ENCODE data around the gene PLD4. TPM values are rescaled to one million over a fixed set of nuclear protein-coding genes. Genes with fewer than 3 reads are reported as not detected.

Gene PLD4, protein sequence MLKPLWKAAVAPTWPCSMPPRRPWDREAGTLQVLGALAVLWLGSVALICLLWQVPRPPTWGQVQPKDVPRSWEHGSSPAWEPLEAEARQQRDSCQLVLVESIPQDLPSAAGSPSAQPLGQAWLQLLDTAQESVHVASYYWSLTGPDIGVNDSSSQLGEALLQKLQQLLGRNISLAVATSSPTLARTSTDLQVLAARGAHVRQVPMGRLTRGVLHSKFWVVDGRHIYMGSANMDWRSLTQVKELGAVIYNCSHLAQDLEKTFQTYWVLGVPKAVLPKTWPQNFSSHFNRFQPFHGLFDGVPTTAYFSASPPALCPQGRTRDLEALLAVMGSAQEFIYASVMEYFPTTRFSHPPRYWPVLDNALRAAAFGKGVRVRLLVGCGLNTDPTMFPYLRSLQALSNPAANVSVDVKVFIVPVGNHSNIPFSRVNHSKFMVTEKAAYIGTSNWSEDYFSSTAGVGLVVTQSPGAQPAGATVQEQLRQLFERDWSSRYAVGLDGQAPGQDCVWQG
- 0.10 and 0.21 TPM in 2 replicates for total RNA-seq

DNA sequence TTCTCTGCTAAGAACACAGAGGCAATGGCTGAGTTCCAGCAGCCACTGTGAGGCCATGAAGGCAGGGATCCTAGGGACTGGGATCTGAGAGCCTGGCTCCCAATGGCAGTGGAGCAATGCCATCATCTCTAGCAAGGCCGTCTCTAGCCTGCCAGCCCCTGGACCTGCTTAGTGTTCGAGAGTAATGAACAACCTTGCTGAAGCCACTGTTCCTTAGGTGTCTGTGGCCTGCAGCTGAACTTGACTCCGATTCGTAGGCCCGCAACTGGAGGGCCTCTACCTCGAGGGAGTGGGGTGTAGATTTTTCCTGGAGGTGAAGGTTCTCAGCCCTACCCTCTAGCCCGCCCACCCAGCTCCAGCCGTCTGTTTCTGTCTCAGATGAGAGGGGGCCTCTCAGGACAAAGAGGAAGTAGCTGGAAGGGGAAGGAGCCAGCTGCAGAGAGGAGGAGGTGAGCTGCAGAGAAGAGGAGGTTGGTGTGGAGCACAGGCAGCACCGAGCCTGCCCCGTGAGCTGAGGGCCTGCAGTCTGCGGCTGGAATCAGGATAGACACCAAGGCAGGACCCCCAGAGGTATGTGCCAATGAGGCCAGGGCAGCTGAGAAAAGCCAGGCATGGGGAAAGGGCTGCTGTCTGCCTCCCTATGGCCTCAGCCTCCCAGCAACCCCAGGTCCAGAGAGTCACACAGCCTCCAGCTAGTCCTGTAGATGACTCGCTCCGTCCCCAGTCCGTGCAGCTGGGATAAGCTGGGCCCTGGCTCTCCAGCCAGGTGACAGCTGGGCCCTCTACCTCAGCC lies at the start of gene PLD4:
PLD4 (plus strand) TSS at position 459 of the 793 bp plus-strand sequence. CDS start 2,262 bp downstream, outside the sequence.
- Mint-ChIP-seq H3K9me3 (peaks cover 5% of the 10 kb centered on the region), H3K36me3 (ENCODE audit: low read depth) (no peaks in the 10 kb centered on the region), H3K4me1 (ENCODE audit: low read depth) (no peaks in the 10 kb centered on the region), H3K27me3 (ENCODE audit: insufficient read depth) (peaks cover 5% of the 10 kb centered on the region), H3K27ac (no peak within 1 kb of the TSS), H3K4me3 (no peak within 1 kb of the TSS)
- no peak for DNase-seq (ENCODE audit: low spot score)
- intact Hi-C loops (cut with micrococcal nuclease): loop anchor here (1.0 kb wide), 1 partner anchor 19 kb away; no protein-coding TSS in a partner anchor

DNA sequence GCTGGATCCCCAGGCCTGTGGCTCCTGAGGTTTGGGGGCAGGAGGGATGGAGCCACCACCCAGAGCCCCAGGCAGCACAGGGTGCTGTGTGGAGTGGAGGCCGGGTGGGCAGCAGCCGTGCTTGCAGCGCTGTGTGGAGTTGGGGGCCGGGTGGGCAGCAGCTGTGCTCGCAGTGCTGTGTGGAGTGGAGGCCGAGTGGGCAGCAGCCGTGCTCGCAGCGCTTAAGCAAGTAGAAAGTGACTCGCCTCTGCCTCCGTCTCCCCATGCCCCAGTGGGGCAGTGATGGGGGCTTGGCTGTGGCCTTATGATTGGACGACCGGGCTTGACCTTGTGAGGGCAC lies 49.3 kb upstream of the PLD4 start:
- no peaks in the 10 kb centered on the region for H3K27me3 Mint-ChIP-seq (ENCODE audit: insufficient read depth)
- H3K27ac Mint-ChIP-seq: no peak overlapping the region
- H3K9me3 Mint-ChIP-seq: no peaks in the 10 kb centered on the region
- intact Hi-C loops (cut with micrococcal nuclease): no loop called here
- no peak overlapping the region for H3K4me3 Mint-ChIP-seq
- DNase-seq (ENCODE audit: low spot score): no peak
- H3K36me3 Mint-ChIP-seq (ENCODE audit: low read depth): no peaks in the 10 kb centered on the region
- peaks cover 7% of the 10 kb centered on the region for H3K4me1 Mint-ChIP-seq (ENCODE audit: low read depth)

DNA sequence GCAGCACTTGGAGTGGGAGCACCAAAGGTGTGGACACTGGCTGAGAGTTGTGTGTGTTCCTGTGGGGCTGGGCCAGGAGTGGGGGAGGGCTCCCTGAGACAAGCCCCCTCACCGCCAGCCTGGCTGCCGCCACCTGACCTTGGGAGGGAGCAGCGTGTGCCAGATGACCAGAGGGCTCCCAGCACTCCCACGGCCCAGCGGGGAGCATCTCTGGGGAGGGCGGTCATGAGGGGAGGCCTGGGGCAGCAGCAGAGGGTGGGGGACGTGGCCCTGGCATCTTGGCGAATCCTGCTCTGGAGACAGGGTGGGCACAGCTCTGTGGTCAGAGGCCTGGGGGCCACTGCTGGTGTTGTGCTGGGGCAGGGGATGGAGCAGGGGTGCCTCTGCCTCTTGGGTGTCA lies 48.9 kb upstream of the PLD4 start:
- Mint-ChIP-seq H3K27me3 (ENCODE audit: insufficient read depth) (no peaks in the 10 kb centered on the region), H3K4me1 (ENCODE audit: low read depth) (peaks cover 7% of the 10 kb centered on the region), H3K9me3 (no peaks in the 10 kb centered on the region), H3K27ac (no peak overlapping the region), H3K4me3 (no peak overlapping the region), H3K36me3 (ENCODE audit: low read depth) (no peaks in the 10 kb centered on the region)
- intact Hi-C loops (cut with micrococcal nuclease): loop anchor here (1.0 kb wide), 3 partner anchors 11 to 108 kb away; partner anchors contain the start of gene CEP170B
- no peak for DNase-seq (ENCODE audit: low spot score)

DNA sequence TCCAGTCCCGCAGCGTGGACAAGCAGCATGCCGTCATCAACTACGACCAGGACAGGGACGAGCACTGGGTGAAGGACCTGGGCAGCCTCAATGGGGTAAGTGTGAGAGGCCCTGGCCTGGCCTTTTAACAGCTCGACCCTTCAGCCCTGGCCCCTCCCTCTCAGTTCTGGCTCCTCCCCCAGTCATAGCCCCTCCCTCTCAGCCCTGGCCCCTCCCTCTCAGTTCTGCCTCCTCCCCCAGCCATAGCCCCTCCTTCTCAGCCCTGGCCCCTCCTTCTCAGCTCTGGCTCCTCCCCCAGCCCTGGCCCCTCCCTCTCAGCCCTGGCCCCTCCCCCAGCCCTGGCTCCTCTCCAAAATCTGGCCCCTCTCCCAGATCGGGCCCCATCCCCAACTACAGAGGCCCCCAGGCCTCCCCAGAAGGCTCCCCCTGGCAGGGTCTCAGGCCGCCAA lies 48.4 kb upstream of the PLD4 start:
- Mint-ChIP-seq H3K36me3 (ENCODE audit: low read depth) (no peaks in the 10 kb centered on the region), H3K9me3 (no peaks in the 10 kb centered on the region), H3K4me1 (ENCODE audit: low read depth) (peaks cover 7% of the 10 kb centered on the region), H3K27ac (no peak overlapping the region), H3K27me3 (ENCODE audit: insufficient read depth) (no peaks in the 10 kb centered on the region), H3K4me3 (no peak overlapping the region)
- peak; percentile 21 for DNase-seq (ENCODE audit: low spot score)
- intact Hi-C loops (cut with micrococcal nuclease): loop anchor here (1.0 kb wide), 3 partner anchors 11 to 108 kb away; partner anchors contain the start of gene CEP170B

DNA sequence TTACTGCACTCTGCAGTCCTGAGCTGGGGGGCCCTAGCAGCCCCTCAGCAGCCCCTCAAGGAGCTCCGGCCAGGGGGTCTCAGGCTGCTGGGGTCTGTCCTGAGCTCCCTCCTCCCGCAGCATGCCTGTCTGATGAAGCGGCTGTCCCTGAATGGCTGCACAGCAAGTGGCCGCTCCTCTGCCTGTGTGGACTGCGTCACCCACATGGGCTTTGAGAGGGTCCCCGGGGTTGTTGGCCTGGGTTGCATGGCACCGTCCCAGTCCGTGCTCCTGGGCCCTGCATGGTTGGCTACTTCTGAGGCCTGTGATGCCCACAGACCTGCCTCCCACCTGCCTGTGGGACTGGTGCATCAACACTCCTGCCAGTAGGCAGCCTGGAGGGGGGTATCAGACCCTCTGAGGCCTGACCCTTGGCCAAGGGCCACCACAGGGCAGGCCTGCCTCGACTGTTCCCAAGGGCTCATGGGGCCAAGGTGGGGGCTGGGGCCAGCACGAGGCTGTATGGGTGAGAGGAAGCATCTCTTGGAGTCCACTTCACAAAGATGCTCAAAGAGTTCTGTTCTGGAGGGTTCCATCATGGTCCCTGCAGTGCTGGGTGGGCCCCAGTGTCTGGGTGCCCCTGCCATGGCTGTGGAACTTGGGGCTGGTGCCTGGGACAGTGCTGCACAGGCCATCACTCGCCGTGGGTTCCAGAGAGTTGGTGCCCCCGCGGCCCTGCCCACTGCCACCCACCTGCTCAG lies 47.4 kb upstream of the PLD4 start:
- Mint-ChIP-seq H3K4me1 (ENCODE audit: low read depth) (peaks cover 6% of the 10 kb centered on the region), H3K36me3 (ENCODE audit: low read depth) (no peaks in the 10 kb centered on the region), H3K27me3 (ENCODE audit: insufficient read depth) (no peaks in the 10 kb centered on the region), H3K4me3 (no peak overlapping the region), H3K27ac (no peak overlapping the region), H3K9me3 (no peaks in the 10 kb centered on the region)
- no peak for DNase-seq (ENCODE audit: low spot score)
- intact Hi-C loops (cut with micrococcal nuclease): no loop called here

DNA sequence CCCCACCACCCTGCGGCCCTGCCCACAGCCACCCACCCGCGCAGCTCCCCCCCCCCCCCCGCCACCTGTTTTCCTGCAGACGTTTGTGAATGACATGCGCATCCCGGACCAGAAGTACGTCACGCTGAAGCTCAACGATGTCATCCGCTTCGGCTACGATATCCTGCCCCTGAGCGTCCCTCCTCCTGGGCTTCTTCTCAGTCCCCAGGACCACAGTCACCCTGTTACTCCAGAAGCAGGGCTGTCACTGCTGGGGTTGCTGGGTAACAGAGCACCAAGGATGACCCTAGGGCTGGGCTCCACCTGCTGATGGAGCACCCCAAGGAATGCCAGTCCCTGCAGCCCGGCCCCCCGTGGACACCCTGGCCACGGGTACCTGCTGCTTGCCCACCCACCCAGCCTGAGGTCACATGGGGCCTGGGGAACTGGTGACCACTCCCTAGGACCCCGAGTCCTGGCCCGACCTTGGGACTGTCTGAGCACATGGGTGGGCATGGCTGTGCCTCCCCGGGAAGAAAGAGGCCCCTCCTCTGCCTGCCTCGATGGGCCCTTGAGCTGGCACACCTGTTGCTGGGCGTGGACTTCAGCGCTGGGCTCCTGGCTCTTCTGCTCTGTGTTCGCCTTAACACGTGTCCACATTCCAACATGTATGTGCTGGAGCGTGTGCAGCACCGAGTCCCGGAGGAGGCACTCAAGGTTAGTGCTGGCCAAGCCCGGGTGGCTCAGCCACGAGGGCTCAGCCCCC lies 46.7 kb upstream of the PLD4 start:
- Mint-ChIP-seq H3K9me3 (no peaks in the 10 kb centered on the region), H3K27ac (no peak overlapping the region), H3K36me3 (ENCODE audit: low read depth) (no peaks in the 10 kb centered on the region), H3K4me1 (ENCODE audit: low read depth) (no peaks in the 10 kb centered on the region), H3K27me3 (ENCODE audit: insufficient read depth) (no peaks in the 10 kb centered on the region), H3K4me3 (no peak overlapping the region)
- DNase-seq (ENCODE audit: low spot score): no peak
- intact Hi-C loops (cut with micrococcal nuclease): no loop called here

DNA sequence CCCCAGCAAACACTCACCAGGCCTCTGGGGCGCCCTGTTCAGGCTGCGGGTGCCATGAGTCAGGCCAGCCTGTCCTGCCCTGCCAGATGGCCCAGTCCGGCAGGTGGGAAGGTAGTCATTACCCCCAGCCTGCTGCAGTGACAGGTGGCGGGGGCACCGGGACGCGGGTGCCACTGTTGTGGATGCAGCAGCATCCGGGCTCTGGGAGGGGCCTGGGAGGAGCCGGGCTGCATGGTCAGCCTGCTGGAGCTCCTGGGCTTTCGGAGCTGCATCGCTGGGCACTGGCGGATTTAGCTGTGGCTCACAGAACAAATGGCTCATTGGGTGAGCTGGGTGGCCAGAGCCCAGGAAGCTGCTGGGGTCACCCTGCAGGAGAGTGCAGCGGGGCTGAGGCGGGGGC lies 46.1 kb upstream of the PLD4 start:
- H3K9me3 Mint-ChIP-seq: no peaks in the 10 kb centered on the region
- no peaks in the 10 kb centered on the region for H3K4me1 Mint-ChIP-seq (ENCODE audit: low read depth)
- intact Hi-C loops (cut with micrococcal nuclease): no loop called here
- no peaks in the 10 kb centered on the region for H3K27me3 Mint-ChIP-seq (ENCODE audit: insufficient read depth)
- DNase-seq (ENCODE audit: low spot score): no peak
- no peaks in the 10 kb centered on the region for H3K36me3 Mint-ChIP-seq (ENCODE audit: low read depth)
- H3K27ac Mint-ChIP-seq: no peak overlapping the region
- no peak overlapping the region for H3K4me3 Mint-ChIP-seq

DNA sequence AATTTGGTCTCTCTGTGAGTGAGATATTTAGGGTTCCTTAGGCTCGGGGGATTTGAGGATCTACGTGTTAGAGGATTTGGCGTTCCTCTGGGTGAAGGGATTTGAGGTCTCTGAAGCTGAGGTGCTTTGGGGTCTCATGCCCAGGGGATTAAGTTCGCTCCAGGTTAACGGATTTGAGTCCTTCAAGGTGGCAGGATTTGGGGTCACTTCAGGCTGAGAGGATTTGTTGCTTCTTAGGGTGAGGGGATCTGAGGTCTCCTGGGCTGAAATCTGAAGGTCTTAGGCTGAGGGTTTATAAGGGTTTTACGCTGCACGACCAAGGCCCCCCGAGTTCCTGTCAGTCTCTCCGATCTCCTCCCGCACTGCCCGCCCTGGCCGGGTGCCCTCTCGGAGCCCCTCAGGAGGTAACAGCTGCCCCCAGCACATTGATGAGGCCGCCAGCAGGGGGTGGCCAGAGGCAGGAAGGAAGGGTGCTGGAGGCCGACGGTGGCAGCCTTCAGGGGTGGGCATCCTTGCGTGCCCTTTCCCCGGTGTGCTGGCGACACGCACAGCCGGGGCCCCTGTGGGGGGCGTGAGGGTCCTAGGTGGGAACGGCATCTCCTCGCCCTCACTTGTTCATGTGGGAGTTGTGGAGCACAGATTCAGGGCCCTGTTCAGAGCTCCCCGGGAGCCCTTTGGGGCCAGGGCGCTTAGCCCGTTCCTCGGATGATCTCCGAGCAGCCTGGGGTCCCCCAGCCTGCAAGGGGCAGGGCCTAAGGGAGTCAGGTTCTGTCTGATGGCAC lies 45.3 kb upstream of the PLD4 start:
- DNase-seq (ENCODE audit: low spot score): no peak
- intact Hi-C loops (cut with micrococcal nuclease): no loop called here
- no peaks in the 10 kb centered on the region for H3K27me3 Mint-ChIP-seq (ENCODE audit: insufficient read depth)
- no peak overlapping the region for H3K4me3 Mint-ChIP-seq
- no peaks in the 10 kb centered on the region for H3K9me3 Mint-ChIP-seq
- H3K4me1 Mint-ChIP-seq (ENCODE audit: low read depth): no peaks in the 10 kb centered on the region
- H3K36me3 Mint-ChIP-seq (ENCODE audit: low read depth): no peaks in the 10 kb centered on the region
- no peak overlapping the region for H3K27ac Mint-ChIP-seq

DNA sequence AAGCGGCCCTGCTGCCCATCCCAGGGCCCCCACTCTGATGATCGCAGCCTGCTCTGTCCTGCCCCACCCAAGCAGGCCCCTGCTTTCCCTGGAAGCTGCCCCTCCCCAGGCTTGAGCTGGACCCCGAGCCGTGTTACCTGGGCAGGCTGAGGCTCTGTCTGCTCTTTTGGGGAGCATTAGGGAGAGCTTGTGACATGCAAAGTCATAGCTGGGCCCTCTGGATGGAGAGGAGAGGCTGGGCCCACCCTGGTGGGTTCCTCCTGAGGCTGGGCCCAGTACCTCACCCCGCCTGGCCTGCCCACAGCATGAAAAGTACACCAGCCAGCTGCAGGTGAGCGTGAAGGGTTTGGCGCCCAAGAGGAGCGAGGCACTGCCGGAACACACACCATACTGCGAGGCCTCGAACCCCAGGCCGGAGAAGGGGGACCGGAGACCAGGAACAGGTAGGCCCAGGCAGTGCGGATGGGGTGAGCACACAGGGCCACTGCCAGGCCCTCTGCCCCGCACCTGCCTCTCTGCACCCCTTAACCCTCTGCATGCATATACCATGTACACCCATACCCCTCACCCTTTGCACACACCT lies 44.6 kb upstream of the PLD4 start:
- H3K4me3 Mint-ChIP-seq: no peak overlapping the region
- intact Hi-C loops (cut with micrococcal nuclease): no loop called here
- no peaks in the 10 kb centered on the region for H3K9me3 Mint-ChIP-seq

DNA sequence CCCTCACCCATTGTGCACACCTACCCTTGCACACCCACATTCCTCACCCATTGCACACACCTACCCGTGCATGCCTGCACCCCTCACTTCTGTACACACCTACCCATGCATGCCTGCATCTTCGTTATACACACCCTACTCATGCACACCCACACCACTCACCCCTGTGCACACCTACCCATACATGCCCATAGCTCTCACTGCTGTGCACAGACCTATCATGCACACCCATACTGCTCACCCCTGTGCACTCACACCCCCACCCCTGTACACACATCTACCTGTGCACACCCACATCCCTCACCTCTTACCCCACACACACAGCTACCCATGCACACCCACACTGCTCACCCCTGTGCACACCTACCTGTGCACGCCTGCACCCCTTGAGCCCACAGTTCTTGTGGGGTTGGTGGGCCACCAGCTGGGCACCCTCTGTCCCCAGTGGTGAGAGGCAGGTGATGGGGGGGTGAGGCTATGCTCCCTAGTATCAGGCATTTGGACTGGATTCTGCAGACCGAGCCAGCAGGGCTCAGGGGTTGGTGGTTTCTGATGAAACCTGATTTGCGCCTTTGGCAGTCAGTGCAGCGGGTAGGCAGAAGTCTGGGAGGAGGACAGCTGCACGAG lies 44.0 kb upstream of the PLD4 start:
- Mint-ChIP-seq H3K9me3 (no peaks in the 10 kb centered on the region), H3K4me1 (ENCODE audit: low read depth) (no peaks in the 10 kb centered on the region), H3K4me3 (no peak overlapping the region), H3K27ac (no peak overlapping the region), H3K36me3 (ENCODE audit: low read depth) (no peaks in the 10 kb centered on the region), H3K27me3 (ENCODE audit: insufficient read depth) (no peaks in the 10 kb centered on the region)
- no peak for DNase-seq (ENCODE audit: low spot score)
- intact Hi-C loops (cut with micrococcal nuclease): no loop called here

More for the DNA sequence above, 44.6 kb upstream of the PLD4 start:
- no peaks in the 10 kb centered on the region for H3K4me1 Mint-ChIP-seq (ENCODE audit: low read depth)
- no peaks in the 10 kb centered on the region for H3K36me3 Mint-ChIP-seq (ENCODE audit: low read depth)
- H3K27me3 Mint-ChIP-seq (ENCODE audit: insufficient read depth): no peaks in the 10 kb centered on the region
- no peak overlapping the region for H3K27ac Mint-ChIP-seq
- no peak for DNase-seq (ENCODE audit: low spot score)

DNA sequence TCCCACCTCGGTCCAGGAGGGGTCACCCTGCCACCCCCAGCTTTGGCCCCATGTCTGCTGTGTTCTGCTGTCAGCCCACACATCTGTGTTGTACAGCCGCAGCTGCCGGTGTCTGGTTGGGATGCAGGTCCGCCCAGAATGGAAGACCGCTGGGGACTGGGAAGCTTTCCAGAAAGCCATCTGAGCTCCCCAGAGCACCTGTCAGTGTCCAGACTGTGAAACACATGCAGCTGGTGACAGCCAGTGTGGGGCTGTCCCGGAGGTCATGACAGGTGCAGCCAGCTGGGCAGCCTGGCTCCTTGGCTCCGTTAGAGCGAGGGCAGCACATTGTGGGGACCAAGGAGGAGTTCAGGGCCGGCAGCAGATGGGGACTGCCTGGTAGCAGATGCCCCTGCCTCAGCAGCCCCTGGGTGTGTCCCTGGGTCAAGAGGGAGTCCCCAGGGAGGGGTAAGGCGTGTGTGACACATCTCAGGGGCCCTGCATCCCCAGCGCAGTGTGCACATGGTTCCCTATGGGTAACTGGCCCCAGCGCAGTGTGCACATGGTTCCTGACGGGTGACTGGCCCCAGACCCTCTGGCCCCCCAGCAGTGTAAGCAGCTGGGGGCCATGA lies 43.2 kb upstream of the PLD4 start:
- no peak overlapping the region for H3K27ac Mint-ChIP-seq
- no peaks in the 10 kb centered on the region for H3K9me3 Mint-ChIP-seq
- intact Hi-C loops (cut with micrococcal nuclease): no loop called here
- H3K36me3 Mint-ChIP-seq (ENCODE audit: low read depth): no peaks in the 10 kb centered on the region
- H3K27me3 Mint-ChIP-seq (ENCODE audit: insufficient read depth): no peaks in the 10 kb centered on the region
- no peak overlapping the region for H3K4me3 Mint-ChIP-seq
- no peaks in the 10 kb centered on the region for H3K4me1 Mint-ChIP-seq (ENCODE audit: low read depth)
- DNase-seq (ENCODE audit: low spot score): no peak

Data from activated T-helper 1 cell treated with anti-CD3 and anti-CD28 coated beads, Interleukin-12 subunit alpha, Interleukin-12 subunit beta, Interleukin-2, Interleukin-4 antibody, amounts not matched to agents 30 ng/mL and 10 ng/mL and 1 ng/mL, durations not matched to agents 14 hours and 24 hours and 36 hours (primary cell).